ENCODE measurements around the gene CAMK2D. TPM values are rescaled to one million over a fixed set of nuclear protein-coding genes. Genes with fewer than 3 reads are reported as not detected.
A peak's percentile ranks its signal among the peaks of the same experiment; 100 is the strongest.

Gene CAMK2D
- total RNA-seq, 1 donor from 2014 or later: 50.3 TPM

DNA sequence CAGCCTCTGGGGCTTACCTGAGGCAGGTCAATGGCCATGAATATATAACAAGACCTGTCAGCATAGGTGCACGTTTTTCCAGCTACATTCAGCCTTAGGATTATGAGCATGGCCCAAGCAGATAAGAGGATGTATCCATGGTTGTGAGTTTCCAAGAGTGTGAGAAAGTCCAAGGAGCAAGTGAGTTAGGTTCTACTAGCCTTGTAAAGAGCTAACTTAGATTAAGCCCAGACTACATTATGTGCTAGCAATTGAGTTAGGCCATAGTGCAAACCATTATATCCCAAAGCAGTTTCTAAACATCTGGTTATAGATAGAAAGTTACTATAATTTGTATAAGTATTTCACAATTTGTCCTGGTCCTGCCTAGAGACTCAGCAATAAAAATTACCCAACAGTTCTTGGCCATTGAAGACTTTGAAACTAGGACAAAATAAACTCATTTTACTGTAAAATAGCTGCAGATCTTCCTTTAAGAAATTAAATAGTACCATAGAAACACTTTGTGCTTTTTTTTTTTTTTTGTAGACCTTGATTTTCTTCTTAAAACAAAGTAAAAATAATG is 312.0 kb downstream of the CAMK2D start:
- TF ChIP-seq POLR2A (IDR thresholded peaks at IDR 0.05): no peak
- peak; percentile 25 to 42 for TF ChIP-seq POLR2AphosphoS5 (IDR thresholded peaks at IDR 0.05; ENCODE audit: insufficient read depth in 1 of 2, low read depth in 1 of 2)
- DNase-seq (ENCODE audit: extremely low spot score in 2 of 2): no peak
- Histone ChIP-seq H3K9me3 (no peaks in the 10 kb centered on the region), H3K36me3 (no peaks in the 10 kb centered on the region), H3K27ac (peak overlapping the region; percentile 4), H3K4me3 (no peak overlapping the region), H3K4me1 (peaks cover 39% of the 10 kb centered on the region), H3K27me3 (no peaks in the 10 kb centered on the region)
- intact Hi-C loops (cut with DNase I): no loop called here

DNA sequence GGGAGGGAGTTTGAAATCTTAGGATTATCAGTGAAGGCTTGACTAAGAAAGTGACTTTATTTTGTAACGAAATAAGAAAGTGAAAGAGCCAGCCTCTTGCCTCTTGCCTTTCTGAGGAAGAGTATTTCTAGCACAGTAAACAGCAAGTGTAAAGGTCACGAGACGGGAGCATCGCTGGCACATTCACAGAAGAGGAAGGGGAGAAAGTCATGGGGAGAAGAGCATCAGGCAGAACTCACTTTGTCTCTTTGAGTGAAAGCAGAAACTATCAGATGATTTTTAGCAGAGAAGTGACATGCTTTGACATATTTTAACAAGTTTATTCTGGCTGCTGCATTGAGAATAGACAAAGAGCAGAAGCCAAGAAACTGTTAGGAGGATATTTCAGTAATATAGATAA is 313.8 kb downstream of the CAMK2D start:
- Histone ChIP-seq H3K36me3 (no peaks in the 10 kb centered on the region), H3K9me3 (no peaks in the 10 kb centered on the region), H3K4me1 (peaks cover 44% of the 10 kb centered on the region), H3K27me3 (no peaks in the 10 kb centered on the region), H3K4me3 (no peak overlapping the region), H3K27ac (peak overlapping the region; percentile 58)
- intact Hi-C loops (cut with DNase I): no loop called here
- no peak for TF ChIP-seq POLR2AphosphoS5 (IDR thresholded peaks at IDR 0.05; ENCODE audit: insufficient read depth in 1 of 2, low read depth in 1 of 2)
- TF ChIP-seq POLR2A (IDR thresholded peaks at IDR 0.05): no peak
- DNase-seq (ENCODE audit: extremely low spot score in 2 of 2): no peak

- Histone ChIP-seq H3K27me3 (no peaks in the 10 kb centered on the region), H3K27ac (peak overlapping the region; percentile 58), H3K4me1 (peaks cover 44% of the 10 kb centered on the region), H3K36me3 (no peaks in the 10 kb centered on the region), H3K9me3 (no peaks in the 10 kb centered on the region), H3K4me3 (no peak overlapping the region)
- DNase-seq (ENCODE audit: extremely low spot score in 2 of 2): no peak
- TF ChIP-seq, protein P1, sequence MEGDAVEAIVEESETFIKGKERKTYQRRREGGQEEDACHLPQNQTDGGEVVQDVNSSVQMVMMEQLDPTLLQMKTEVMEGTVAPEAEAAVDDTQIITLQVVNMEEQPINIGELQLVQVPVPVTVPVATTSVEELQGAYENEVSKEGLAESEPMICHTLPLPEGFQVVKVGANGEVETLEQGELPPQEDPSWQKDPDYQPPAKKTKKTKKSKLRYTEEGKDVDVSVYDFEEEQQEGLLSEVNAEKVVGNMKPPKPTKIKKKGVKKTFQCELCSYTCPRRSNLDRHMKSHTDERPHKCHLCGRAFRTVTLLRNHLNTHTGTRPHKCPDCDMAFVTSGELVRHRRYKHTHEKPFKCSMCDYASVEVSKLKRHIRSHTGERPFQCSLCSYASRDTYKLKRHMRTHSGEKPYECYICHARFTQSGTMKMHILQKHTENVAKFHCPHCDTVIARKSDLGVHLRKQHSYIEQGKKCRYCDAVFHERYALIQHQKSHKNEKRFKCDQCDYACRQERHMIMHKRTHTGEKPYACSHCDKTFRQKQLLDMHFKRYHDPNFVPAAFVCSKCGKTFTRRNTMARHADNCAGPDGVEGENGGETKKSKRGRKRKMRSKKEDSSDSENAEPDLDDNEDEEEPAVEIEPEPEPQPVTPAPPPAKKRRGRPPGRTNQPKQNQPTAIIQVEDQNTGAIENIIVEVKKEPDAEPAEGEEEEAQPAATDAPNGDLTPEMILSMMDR (IDR thresholded peaks at IDR 0.05): no peak
- TF ChIP-seq POLR2AphosphoS5 (IDR thresholded peaks at IDR 0.05; ENCODE audit: insufficient read depth in 1 of 2, low read depth in 1 of 2): no peak
- no peak for TF ChIP-seq POLR2A (IDR thresholded peaks at IDR 0.05)
- intact Hi-C loops (cut with DNase I): no loop called here
Measured at GRCh38 chr4:113447061-113447460, 314.5 kb downstream of the CAMK2D start.

DNA sequence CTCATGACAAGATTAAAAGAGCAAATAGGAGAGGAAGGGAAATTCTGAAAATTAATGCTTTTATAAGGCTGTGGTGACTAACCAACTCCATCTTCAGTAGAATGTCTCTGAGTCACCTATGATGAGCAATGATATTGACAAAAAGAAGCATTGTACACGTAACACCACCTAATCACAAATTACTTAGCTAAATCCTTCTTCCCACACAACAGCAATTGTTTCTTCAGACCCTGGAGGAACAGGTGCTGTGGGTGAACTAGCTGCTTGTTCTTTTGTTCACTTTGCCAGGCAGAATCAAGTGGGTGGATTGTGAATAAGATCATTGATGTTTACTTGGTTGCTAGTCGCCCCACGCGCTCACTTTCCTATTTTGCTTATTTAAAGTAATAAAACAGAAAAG is 315.5 kb downstream of the CAMK2D start:
- TF ChIP-seq, protein P1 (IDR thresholded peaks at IDR 0.05): no peak
- TF ChIP-seq POLR2AphosphoS5 (IDR thresholded peaks at IDR 0.05; ENCODE audit: insufficient read depth in 1 of 2, low read depth in 1 of 2): peak in 1 of 2 donors; percentile 61
- TF ChIP-seq POLR2A (IDR thresholded peaks at IDR 0.05): no peak
- DNase-seq (ENCODE audit: extremely low spot score in 2 of 2): no peak
- intact Hi-C loops (cut with DNase I): no loop called here
- Histone ChIP-seq H3K9me3 (no peaks in the 10 kb centered on the region), H3K4me1 (peaks cover 44% of the 10 kb centered on the region), H3K4me3 (no peak overlapping the region), H3K36me3 (no peaks in the 10 kb centered on the region), H3K27ac (peak overlapping the region; percentile 58), H3K27me3 (no peaks in the 10 kb centered on the region)

DNA sequence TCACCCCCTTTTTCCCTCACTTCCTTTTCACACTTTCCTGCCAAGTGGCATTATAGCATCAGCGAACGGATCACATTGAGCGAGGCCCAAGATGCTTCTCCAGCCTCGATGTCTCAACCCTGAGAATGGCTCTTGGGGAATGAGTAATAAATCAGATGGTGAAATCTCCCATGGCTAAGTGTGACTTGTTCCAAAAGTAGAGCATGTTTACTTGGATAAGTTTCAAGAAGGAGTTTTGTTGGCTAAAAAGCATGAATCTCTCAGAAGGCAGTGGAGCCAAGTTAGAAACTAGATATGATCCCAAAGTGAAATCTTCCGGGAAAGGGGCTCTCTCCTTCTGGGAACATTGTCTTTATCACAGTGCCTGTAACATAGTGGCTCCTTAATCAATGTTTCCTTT is 316.3 kb downstream of the CAMK2D start:
- H3K4me1 ChIP-seq: peaks cover 44% of the 10 kb centered on the region
- no peaks in the 10 kb centered on the region for H3K36me3 ChIP-seq
- peak overlapping the region; percentile 58 for H3K27ac ChIP-seq
- no peaks in the 10 kb centered on the region for H3K9me3 ChIP-seq
- peak; percentile 47 to 89 for TF ChIP-seq POLR2AphosphoS5 (IDR thresholded peaks at IDR 0.05; ENCODE audit: insufficient read depth in 1 of 2, low read depth in 1 of 2)
- TF ChIP-seq, protein P1 (IDR thresholded peaks at IDR 0.05): no peak
- no peaks in the 10 kb centered on the region for H3K27me3 ChIP-seq
- intact Hi-C loops (cut with DNase I): loop anchor here (2.0 kb wide), 1 partner anchor 24 kb away; no protein-coding TSS in a partner anchor
- peak in 1 of 2 donors; percentile 92 for DNase-seq (ENCODE audit: extremely low spot score in 2 of 2)
- no peak overlapping the region for H3K4me3 ChIP-seq

GRCh38 chr4:113444386-113444785 is 317.2 kb downstream of the CAMK2D start:
- no peak for DNase-seq (ENCODE audit: extremely low spot score in 2 of 2)
- H3K27ac ChIP-seq: peak overlapping the region; percentile 58
- H3K4me3 ChIP-seq: no peak overlapping the region
- H3K27me3 ChIP-seq: no peaks in the 10 kb centered on the region
- H3K4me1 ChIP-seq: peaks cover 44% of the 10 kb centered on the region
- H3K9me3 ChIP-seq: no peaks in the 10 kb centered on the region
- intact Hi-C loops (cut with DNase I): loop anchor here (2.0 kb wide), 1 partner anchor 24 kb away; no protein-coding TSS in a partner anchor
- no peaks in the 10 kb centered on the region for H3K36me3 ChIP-seq
- TF ChIP-seq POLR2AphosphoS5 (IDR thresholded peaks at IDR 0.05; ENCODE audit: insufficient read depth in 1 of 2, low read depth in 1 of 2) (peak in 1 of 2 donors; percentile 15), POLR2A (IDR thresholded peaks at IDR 0.05) (no peak)
